ENCODE measurements around the gene LHFPL6. TPM values are rescaled to one million over a fixed set of nuclear protein-coding genes. Genes with fewer than 3 reads are reported as not detected.

The LHFPL6 gene
- total and polyA plus RNA-seq, 2 experiments from 2014 or later, result 7.8 to 9.5 TPM

DNA sequence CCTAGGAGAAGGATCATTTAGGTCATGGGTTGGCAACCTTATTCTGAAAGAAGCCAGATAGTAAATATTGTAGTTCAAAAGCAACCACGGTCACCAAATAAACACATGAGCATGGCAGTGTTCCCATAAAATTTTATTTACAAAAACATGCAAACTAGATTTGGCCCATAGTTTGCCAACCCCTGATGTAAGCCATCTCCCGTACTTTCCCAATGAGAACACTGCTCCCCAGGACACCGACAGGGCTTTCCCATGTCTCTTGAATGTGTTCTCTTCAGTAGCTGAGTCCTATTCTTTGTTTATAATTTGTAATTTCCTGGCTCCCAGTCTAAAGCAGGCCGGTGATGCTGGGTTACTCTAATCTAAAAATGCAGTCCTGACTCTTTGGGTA, 239.6 kb downstream of the LHFPL6 start (continued):
- TF ChIP-seq, protein P1, sequence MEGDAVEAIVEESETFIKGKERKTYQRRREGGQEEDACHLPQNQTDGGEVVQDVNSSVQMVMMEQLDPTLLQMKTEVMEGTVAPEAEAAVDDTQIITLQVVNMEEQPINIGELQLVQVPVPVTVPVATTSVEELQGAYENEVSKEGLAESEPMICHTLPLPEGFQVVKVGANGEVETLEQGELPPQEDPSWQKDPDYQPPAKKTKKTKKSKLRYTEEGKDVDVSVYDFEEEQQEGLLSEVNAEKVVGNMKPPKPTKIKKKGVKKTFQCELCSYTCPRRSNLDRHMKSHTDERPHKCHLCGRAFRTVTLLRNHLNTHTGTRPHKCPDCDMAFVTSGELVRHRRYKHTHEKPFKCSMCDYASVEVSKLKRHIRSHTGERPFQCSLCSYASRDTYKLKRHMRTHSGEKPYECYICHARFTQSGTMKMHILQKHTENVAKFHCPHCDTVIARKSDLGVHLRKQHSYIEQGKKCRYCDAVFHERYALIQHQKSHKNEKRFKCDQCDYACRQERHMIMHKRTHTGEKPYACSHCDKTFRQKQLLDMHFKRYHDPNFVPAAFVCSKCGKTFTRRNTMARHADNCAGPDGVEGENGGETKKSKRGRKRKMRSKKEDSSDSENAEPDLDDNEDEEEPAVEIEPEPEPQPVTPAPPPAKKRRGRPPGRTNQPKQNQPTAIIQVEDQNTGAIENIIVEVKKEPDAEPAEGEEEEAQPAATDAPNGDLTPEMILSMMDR (conservative IDR thresholded peaks at IDR 0.05; ENCODE audit: low read depth in 2 of 2), result no peak
- TF ChIP-seq ZNF114 (CRISPR knock-in tag; IDR thresholded peaks at IDR 0.05) (no peak), JUNB (IDR thresholded peaks at IDR 0.05; ENCODE audit: unreplicated experiment) (no peak), ZNF331 (CRISPR knock-in tag; IDR thresholded peaks at IDR 0.05; ENCODE audit: low read depth) (no peak), POLR2AphosphoS5 (IDR thresholded peaks at IDR 0.05; ENCODE audit: low read depth) (no peak), NANOG (IDR thresholded peaks at IDR 0.05; ENCODE audit: borderline replicate concordance) (no peak)
- TF ChIP-seq, protein P2, sequence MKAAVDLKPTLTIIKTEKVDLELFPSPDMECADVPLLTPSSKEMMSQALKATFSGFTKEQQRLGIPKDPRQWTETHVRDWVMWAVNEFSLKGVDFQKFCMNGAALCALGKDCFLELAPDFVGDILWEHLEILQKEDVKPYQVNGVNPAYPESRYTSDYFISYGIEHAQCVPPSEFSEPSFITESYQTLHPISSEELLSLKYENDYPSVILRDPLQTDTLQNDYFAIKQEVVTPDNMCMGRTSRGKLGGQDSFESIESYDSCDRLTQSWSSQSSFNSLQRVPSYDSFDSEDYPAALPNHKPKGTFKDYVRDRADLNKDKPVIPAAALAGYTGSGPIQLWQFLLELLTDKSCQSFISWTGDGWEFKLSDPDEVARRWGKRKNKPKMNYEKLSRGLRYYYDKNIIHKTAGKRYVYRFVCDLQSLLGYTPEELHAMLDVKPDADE (IDR thresholded peaks at IDR 0.05), result no peak
- TF ChIP-seq, protein P3, sequence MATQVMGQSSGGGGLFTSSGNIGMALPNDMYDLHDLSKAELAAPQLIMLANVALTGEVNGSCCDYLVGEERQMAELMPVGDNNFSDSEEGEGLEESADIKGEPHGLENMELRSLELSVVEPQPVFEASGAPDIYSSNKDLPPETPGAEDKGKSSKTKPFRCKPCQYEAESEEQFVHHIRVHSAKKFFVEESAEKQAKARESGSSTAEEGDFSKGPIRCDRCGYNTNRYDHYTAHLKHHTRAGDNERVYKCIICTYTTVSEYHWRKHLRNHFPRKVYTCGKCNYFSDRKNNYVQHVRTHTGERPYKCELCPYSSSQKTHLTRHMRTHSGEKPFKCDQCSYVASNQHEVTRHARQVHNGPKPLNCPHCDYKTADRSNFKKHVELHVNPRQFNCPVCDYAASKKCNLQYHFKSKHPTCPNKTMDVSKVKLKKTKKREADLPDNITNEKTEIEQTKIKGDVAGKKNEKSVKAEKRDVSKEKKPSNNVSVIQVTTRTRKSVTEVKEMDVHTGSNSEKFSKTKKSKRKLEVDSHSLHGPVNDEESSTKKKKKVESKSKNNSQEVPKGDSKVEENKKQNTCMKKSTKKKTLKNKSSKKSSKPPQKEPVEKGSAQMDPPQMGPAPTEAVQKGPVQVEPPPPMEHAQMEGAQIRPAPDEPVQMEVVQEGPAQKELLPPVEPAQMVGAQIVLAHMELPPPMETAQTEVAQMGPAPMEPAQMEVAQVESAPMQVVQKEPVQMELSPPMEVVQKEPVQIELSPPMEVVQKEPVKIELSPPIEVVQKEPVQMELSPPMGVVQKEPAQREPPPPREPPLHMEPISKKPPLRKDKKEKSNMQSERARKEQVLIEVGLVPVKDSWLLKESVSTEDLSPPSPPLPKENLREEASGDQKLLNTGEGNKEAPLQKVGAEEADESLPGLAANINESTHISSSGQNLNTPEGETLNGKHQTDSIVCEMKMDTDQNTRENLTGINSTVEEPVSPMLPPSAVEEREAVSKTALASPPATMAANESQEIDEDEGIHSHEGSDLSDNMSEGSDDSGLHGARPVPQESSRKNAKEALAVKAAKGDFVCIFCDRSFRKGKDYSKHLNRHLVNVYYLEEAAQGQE (IDR thresholded peaks at IDR 0.05; ENCODE audit: unreplicated experiment), result no peak

DNA sequence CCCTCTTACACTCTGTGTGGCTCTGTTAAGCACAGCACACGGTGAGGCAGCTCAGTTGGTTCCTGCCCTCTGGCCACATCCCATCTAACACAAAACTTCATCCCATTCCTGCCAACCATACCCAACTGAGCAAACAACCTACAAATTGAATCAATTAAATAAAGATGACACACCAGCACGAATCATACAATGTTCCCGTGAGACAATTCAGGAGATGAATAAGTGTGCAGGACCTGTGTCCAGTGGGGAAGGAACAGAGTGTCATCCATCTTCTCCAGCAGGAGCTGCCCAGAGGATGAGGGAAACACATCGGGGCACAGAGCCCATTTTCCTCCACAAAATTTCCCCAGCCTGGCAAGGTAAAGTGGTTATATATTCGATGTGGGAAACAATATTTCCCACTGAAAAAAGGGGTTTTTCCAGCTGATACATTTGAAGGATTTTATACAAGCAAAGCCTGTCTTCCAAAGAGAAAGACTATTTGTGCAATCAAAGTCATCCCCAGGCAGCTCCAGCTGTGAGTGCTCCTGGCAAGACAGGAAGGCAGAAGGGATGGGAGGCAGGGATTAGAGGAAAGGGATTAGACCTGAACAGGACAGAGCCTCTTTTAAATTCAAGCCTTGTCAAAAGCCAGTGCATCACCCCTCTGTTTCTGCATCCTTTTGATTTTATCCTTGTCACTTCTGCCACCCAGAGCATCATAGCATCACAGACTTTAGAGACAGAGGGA, 240.2 kb downstream of the LHFPL6 start:
- ATAC-seq, result peak; percentile 36; the same call in 1 of the 3 replicates
- Mint-ChIP-seq H3K4me3 (no peak overlapping the region), H3K4me1 (peaks cover 16% of the 10 kb centered on the region), H3K27ac (no peak overlapping the region), H3K9me3 (peaks cover 3% of the 10 kb centered on the region; the same call in 1 of the 3 replicates), H3K27me3 (ENCODE audit: insufficient read depth, low read depth, poor library complexity) (peaks cover 4% of the 10 kb centered on the region), H3K36me3 (ENCODE audit: low read depth) (no peaks in the 10 kb centered on the region)
- Histone ChIP-seq H3K4me3 (no peak overlapping the region), H4K20me1 (replicated peaks; ENCODE audit: insufficient read depth) (no peaks in the 10 kb centered on the region; the same call in 1 of the 2 replicates), H3K4me2 (no peak overlapping the region), H3K27me3 (ENCODE audit: insufficient read depth) (no peaks in the 10 kb centered on the region), H3K9me2 (ENCODE audit: insufficient read depth) (no peaks in the 10 kb centered on the region), H3K36me3 (ENCODE audit: insufficient read depth) (no peaks in the 10 kb centered on the region), H2AFZ (no peak overlapping the region), H3F3A (replicated peaks; ENCODE audit: low read depth) (no peaks in the 10 kb centered on the region), H3K27ac (ENCODE audit: low read depth) (no peak overlapping the region), H3K79me2 (replicated peaks; ENCODE audit: insufficient read depth) (no peaks in the 10 kb centered on the region), H3K4me1 (ENCODE audit: insufficient read depth) (peaks cover 5% of the 10 kb centered on the region; the same call in 1 of the 2 replicates)
- no peak for DNase-seq (ENCODE audit: low spot score)
- TF ChIP-seq CREB1 (CRISPR knock-in tag; IDR thresholded peaks at IDR 0.05; ENCODE audit: low read depth) (no peak), EZH2phosphoT487 (IDR thresholded peaks at IDR 0.05; ENCODE audit: unreplicated experiment) (no peak), ZNF114 (CRISPR knock-in tag; IDR thresholded peaks at IDR 0.05) (no peak), POLR2AphosphoS5 (IDR thresholded peaks at IDR 0.05; ENCODE audit: low read depth) (no peak), STAT1 (IDR thresholded peaks at IDR 0.05; ENCODE audit: unreplicated experiment) (no peak), EZH2 (IDR thresholded peaks at IDR 0.05; ENCODE audit: low read depth, unreplicated experiment) (no peak), ZNF331 (CRISPR knock-in tag; IDR thresholded peaks at IDR 0.05; ENCODE audit: low read depth) (no peak)
- TF ChIP-seq, protein P3 (IDR thresholded peaks at IDR 0.05; ENCODE audit: unreplicated experiment), result no peak

Measured in GM23338 (cell line).